ENCODE data around the gene PWWP2B. TPM values are rescaled to one million over a fixed set of nuclear protein-coding genes. Genes with fewer than 3 reads are reported as not detected.

PWWP2B gene
- total RNA-seq, 2 experiments from 2014 or later = 16.6 to 17.1 TPM

- POLR2A ChIA-PET = interaction anchor here (0.7 to 5.6 kb wide), 4 partner anchors 10 to 27 kb away, joined by 3 to 38 read pairs (median 4); no protein-coding TSS in a partner anchor
These were observed 22.8 kb downstream of the PWWP2B start for GRCh38 chr10:132419538-132420468.

GRCh38 chr10:132420469-132420980 lies 23.5 kb downstream of the PWWP2B start:
- Mint-ChIP-seq H3K27ac (peak overlapping the region; percentile 62), H3K36me3 (peaks cover 1% of the 10 kb centered on the region), H3K27me3 (no peaks in the 10 kb centered on the region), H3K9me3 (no peaks in the 10 kb centered on the region), H3K4me3 (no peak overlapping the region), H3K4me1 (peaks cover 16% of the 10 kb centered on the region)
- DNase-seq (no peak), ATAC-seq (ENCODE audit: low read depth) (no peak)
- POLR2A ChIA-PET = interaction anchor here (0.7 to 5.6 kb wide), 5 partner anchors 11 to 26 kb away, joined by 3 to 38 read pairs (median 4); partner anchors contain the start of gene PWWP2B

More at GRCh38 chr10:132419538-132420468, 22.8 kb downstream of the PWWP2B start:
- no peak for DNase-seq
- Mint-ChIP-seq H3K9me3 (no peaks in the 10 kb centered on the region), H3K27ac (peak overlapping the region; percentile 61), H3K4me3 (no peak overlapping the region), H3K36me3 (peaks cover 8% of the 10 kb centered on the region), H3K27me3 (no peaks in the 10 kb centered on the region), H3K4me1 (peaks cover 20% of the 10 kb centered on the region)
- no peak for ATAC-seq (ENCODE audit: low read depth)

- POLR2A ChIA-PET = interaction anchor here (0.7 to 5.6 kb wide), 8 partner anchors 11 to 28 kb away, joined by 3 to 38 read pairs (median 4); partner anchors contain the start of gene PWWP2B
- Mint-ChIP-seq H3K27me3 (no peaks in the 10 kb centered on the region), H3K36me3 (no peaks in the 10 kb centered on the region), H3K4me1 (peaks cover 15% of the 10 kb centered on the region), H3K9me3 (no peaks in the 10 kb centered on the region), H3K4me3 (peak overlapping the region; percentile 48), H3K27ac (peak overlapping the region; percentile 73)
- ATAC-seq (ENCODE audit: low read depth) (peak; percentile 69), DNase-seq (peak; percentile 58)
These were observed 24.2 kb downstream of the PWWP2B start for GRCh38 chr10:132420981-132421846.

GRCh38 chr10:132421847-132422751 lies 25.1 kb downstream of the PWWP2B start:
- DNase-seq (no peak), ATAC-seq (ENCODE audit: low read depth) (no peak)
- POLR2A ChIA-PET = interaction anchor here (0.7 to 5.6 kb wide), 7 partner anchors 12 to 28 kb away, joined by 3 to 38 read pairs (median 3); partner anchors contain the start of gene PWWP2B
- H3K36me3 Mint-ChIP-seq = no peaks in the 10 kb centered on the region
- peak overlapping the region; percentile 48 for H3K4me3 Mint-ChIP-seq
- H3K27me3 Mint-ChIP-seq = no peaks in the 10 kb centered on the region
- H3K4me1 Mint-ChIP-seq = peaks cover 15% of the 10 kb centered on the region
- H3K27ac Mint-ChIP-seq = peak overlapping the region; percentile 81
- no peaks in the 10 kb centered on the region for H3K9me3 Mint-ChIP-seq

- H3K27me3 Mint-ChIP-seq = no peaks in the 10 kb centered on the region
- no peaks in the 10 kb centered on the region for H3K9me3 Mint-ChIP-seq
- H3K4me1 Mint-ChIP-seq = peaks cover 15% of the 10 kb centered on the region
- H3K36me3 Mint-ChIP-seq = no peaks in the 10 kb centered on the region
- peak overlapping the region; percentile 81 for H3K27ac Mint-ChIP-seq
- ATAC-seq (ENCODE audit: low read depth) (peak; percentile 25), DNase-seq (no peak)
- POLR2A ChIA-PET = interaction anchor here (1.3 to 5.6 kb wide), 3 partner anchors 13 to 25 kb away, joined by 3 to 38 read pairs (median 3); no protein-coding TSS in a partner anchor
- H3K4me3 Mint-ChIP-seq = no peak overlapping the region
These were observed 26.2 kb downstream of the PWWP2B start for GRCh38 chr10:132422903-132423825.

GRCh38 chr10:132423966-132424861 lies 27.2 kb downstream of the PWWP2B start:
- no peak overlapping the region for H3K4me3 Mint-ChIP-seq

GRCh38 chr10:132425029-132425756 lies 28.2 kb downstream of the PWWP2B start:
- no peaks in the 10 kb centered on the region for H3K9me3 Mint-ChIP-seq
- ATAC-seq (ENCODE audit: low read depth) = no peak
- peaks cover 16% of the 10 kb centered on the region for H3K4me1 Mint-ChIP-seq
- no peaks in the 10 kb centered on the region for H3K27me3 Mint-ChIP-seq
- POLR2A ChIA-PET = interaction anchor here (5.6 kb wide), 1 partner anchor 21 kb away, joined by 38 read pairs; no protein-coding TSS in a partner anchor
- no peaks in the 10 kb centered on the region for H3K36me3 Mint-ChIP-seq
- H3K4me3 Mint-ChIP-seq = no peak overlapping the region
- DNase-seq = no peak
- H3K27ac Mint-ChIP-seq = no peak overlapping the region

More at GRCh38 chr10:132423966-132424861, 27.2 kb downstream of the PWWP2B start:
- Mint-ChIP-seq H3K36me3 (no peaks in the 10 kb centered on the region), H3K4me1 (peaks cover 15% of the 10 kb centered on the region), H3K27me3 (no peaks in the 10 kb centered on the region), H3K27ac (no peak overlapping the region), H3K9me3 (no peaks in the 10 kb centered on the region)
- ATAC-seq (ENCODE audit: low read depth) (no peak), DNase-seq (no peak)
- POLR2A ChIA-PET = interaction anchor here (5.6 kb wide), 1 partner anchor 22 kb away, joined by 38 read pairs; no protein-coding TSS in a partner anchor

GRCh38 chr10:132425757-132426155 lies 28.8 kb downstream of the PWWP2B start:
- Mint-ChIP-seq H3K9me3 (no peaks in the 10 kb centered on the region), H3K4me1 (peaks cover 17% of the 10 kb centered on the region), H3K27me3 (no peaks in the 10 kb centered on the region), H3K4me3 (no peak overlapping the region), H3K27ac (no peak overlapping the region), H3K36me3 (no peaks in the 10 kb centered on the region)
- no peak for ATAC-seq (ENCODE audit: low read depth)
- DNase-seq = no peak
- POLR2A ChIA-PET = no interaction called here

- Mint-ChIP-seq H3K4me3 (no peak overlapping the region), H3K4me1 (peaks cover 15% of the 10 kb centered on the region), H3K36me3 (no peaks in the 10 kb centered on the region), H3K27ac (no peak overlapping the region), H3K27me3 (no peaks in the 10 kb centered on the region), H3K9me3 (no peaks in the 10 kb centered on the region)
- POLR2A ChIA-PET = no interaction called here
- no peak for ATAC-seq (ENCODE audit: low read depth)
- DNase-seq = no peak
These were observed 30.2 kb downstream of the PWWP2B start for GRCh38 chr10:132427006-132427771.
